Measurements from ENCODE around the gene PPP4C. TPM values are rescaled to one million over a fixed set of nuclear protein-coding genes. Genes with fewer than 3 reads are reported as not detected.

The PPP4C gene
- total RNA-seq, 2 experiments from 2014 or later: 125 to 137 TPM

DNA sequence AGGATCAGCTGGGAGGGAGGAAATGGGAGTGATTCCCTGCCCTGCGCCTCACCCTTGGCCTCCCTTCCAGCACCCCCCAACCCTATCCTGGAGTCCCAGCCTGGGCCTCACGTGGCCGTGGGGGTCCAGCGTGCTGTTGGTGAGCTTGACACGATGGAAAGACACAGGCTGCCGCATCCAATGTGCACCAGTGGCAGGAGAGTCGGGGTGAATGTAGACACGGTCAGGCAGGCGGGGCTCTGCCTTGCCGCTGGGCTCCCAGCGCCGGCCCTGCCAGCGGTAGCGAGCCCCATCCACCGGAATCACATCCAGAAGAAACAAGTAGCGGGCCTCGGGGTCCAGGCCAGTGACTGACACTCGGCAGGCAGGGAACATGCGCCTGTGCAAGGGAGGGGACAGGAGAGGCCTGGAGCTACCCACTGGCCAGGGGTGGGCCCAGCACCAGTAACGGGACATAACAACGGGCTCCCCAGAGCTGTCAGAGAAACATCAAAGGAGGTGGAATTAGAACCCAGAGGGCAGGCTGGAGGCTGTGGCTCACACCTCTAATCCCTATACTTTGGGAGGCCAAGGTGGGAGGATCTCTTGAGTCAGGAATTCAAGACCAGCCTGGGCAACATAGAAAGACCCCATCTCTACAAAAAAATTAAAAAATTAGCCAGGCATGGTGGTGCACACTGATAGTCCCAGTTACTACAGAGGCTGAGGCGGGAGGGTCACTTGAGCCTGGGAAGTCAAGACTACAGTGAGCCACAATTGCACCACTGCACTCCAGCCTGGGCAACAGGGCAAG lies 13.2 kb downstream of the PPP4C start:
- ChIA-PET CTCF (interaction anchor here (1.6 kb wide), 1 partner anchor 11 kb away, joined by 4 read pairs; no protein-coding TSS in a partner anchor), POLR2A (interaction anchor here (1.2 kb wide), 1 partner anchor 24 kb away, joined by 6 read pairs; the partner anchor contains the start of gene ALDOA)

GRCh38 chr16:30090610-30091331 lies 15.0 kb downstream of the PPP4C start:
- CTCF ChIA-PET: interaction anchor here (0.8 to 4.3 kb wide), 12 partner anchors 9 to 94 kb away, joined by 3 to 41 read pairs (median 4); partner anchors contain the start of genes ALDOA, CORO1A and PPP4C
- POLR2A ChIA-PET: interaction anchor here (0.5 to 2.2 kb wide), 11 partner anchors 11 to 543 kb away, joined by 3 to 15 read pairs (median 3); partner anchors contain the start of genes ALDOA and PPP4C

GRCh38 chr16:30091474-30092372 lies 15.9 kb downstream of the PPP4C start, which contains the start of gene TBX6:
TSS of gene TBX6 (minus strand) at chr16:30091924. CDS start at chr16:30091193, 731 bp downstream.
- POLR2A ChIA-PET: interaction anchor here (0.5 to 3.1 kb wide), 16 partner anchors 13 to 542 kb away, joined by 3 to 38 read pairs (median 4); partner anchors contain the start of genes ALDOA, CORO1A, DCTPP1 and PPP4C
- CTCF ChIA-PET: interaction anchor here (0.6 to 4.3 kb wide), 32 partner anchors 8 to 365 kb away, joined by 3 to 41 read pairs (median 4); partner anchors contain the start of genes ALDOA, CORO1A, GDPD3 and MAPK3

DNA sequence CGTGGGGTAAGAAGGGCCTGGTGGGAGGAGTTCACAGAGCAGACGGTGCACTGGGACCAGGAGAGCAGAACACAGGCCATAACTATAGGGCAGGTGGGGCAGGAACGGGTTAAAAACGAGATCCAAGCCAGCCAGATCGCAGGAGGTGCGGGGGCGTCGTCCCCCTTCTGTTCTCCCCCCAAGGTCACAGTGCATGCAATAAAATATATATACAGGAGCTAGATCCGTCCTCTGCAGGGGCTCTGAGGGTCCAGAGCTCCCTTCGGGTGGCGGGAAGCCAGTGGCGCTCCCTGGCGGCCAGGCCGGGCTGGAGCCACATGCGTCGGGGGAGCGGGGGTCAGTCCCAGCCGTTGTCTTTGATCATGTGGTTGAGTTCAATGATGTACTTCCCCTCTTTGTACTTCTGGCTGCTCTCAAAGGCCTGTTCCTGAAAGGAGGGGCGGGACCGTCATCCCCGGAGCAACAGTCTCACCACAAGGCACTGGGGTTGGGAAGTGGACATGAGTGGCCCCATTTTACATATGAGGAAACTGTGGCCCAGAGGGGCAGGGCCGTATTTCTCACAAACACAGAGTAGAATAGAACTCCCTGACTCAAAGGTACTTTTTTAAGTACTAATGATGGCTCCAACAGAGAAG lies 16.7 kb downstream of the PPP4C start:
- CTCF ChIA-PET: interaction anchor here (0.6 to 4.3 kb wide), 26 partner anchors 8 to 364 kb away, joined by 3 to 41 read pairs (median 5); partner anchors contain the start of genes ALDOA, CORO1A, GDPD3 and MAPK3
- POLR2A ChIA-PET: interaction anchor here (0.6 to 3.1 kb wide), 10 partner anchors 16 to 337 kb away, joined by 3 to 38 read pairs (median 4); partner anchors contain the start of genes ALDOA, CORO1A and DCTPP1

GRCh38 chr16:30094541-30095165 lies 18.9 kb downstream of the PPP4C start:
- CTCF ChIA-PET: interaction anchor here (0.6 to 4.3 kb wide), 3 partner anchors 29 to 101 kb away, joined by 3 to 41 read pairs (median 3); partner anchors contain the start of genes CORO1A and MAPK3
- POLR2A ChIA-PET: no interaction called here

DNA sequence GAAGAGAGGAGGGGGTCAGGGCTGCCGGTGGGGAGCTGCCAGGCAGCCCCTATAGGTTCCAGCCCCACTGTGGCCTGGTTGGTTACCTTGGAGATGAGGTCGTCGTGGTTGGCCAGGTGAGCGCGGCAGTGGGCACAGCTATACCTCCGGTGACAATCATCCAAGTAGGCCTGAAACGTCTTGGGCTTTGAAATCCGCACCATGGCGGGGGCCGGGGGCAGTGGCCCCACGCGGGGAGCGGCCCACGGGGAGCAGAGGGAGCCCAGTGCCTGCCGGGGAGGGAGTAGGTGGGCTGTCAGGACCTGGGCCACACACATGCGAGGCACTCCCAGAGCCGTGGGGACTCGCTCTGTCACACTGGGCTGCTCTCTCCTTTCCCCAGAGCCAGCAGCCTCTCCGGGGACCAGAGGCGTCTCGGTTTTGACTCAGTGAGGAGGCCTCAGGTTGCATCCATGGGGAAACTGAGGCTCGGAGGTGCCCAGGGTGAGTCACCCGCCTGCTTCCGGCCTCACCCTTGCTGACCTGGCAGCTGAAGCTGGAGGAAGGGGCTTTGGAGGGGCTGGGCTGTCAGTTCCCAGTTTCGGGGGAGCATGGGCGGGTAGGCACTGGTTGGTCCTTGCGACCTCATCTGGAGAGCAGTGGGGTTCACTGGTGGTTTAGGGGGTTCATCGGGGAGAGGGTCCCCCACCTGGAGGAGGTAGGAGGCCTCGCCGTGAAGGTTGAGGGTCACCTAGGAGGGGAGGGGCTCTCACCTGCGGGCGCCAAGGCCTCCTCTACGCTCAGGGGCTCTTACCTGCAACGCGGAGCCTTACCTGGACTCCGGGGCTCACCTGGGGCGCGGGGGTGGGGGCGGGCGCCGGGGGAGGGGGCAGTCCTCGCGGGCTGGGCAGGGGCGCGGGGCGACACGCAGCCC lies 19.6 kb downstream of the PPP4C start:
- POLR2A ChIA-PET: interaction anchor here (0.6 kb wide), 2 partner anchors 328 to 344 kb away, joined by 3 to 5 read pairs; no protein-coding TSS in a partner anchor

GRCh38 chr16:30096105-30096861 lies 20.5 kb downstream of the PPP4C start, which contains the start of gene YPEL3:
TSS of gene YPEL3 (minus strand) at chr16:30096213. CDS start at chr16:30095482, 731 bp downstream.
- POLR2A ChIA-PET: interaction anchor here (0.6 to 1.3 kb wide), 2 partner anchors 87 to 345 kb away, joined by 3 to 5 read pairs; partner anchors contain the start of gene CORO1A
- CTCF ChIA-PET: interaction anchor here (0.8 kb wide), 1 partner anchor 275 kb away, joined by 3 read pairs; no protein-coding TSS in a partner anchor

More for the DNA sequence above, 19.6 kb downstream of the PPP4C start:
- CTCF ChIA-PET: no interaction called here

- ChIA-PET CTCF (interaction anchor here (0.8 kb wide), 1 partner anchor 274 kb away, joined by 3 read pairs; no protein-coding TSS in a partner anchor), POLR2A (interaction anchor here (1.3 kb wide), 1 partner anchor 86 kb away, joined by 5 read pairs; the partner anchor contains the start of gene CORO1A)
Observed at GRCh38 chr16:30096862-30097563, 21.2 kb downstream of the PPP4C start.

DNA sequence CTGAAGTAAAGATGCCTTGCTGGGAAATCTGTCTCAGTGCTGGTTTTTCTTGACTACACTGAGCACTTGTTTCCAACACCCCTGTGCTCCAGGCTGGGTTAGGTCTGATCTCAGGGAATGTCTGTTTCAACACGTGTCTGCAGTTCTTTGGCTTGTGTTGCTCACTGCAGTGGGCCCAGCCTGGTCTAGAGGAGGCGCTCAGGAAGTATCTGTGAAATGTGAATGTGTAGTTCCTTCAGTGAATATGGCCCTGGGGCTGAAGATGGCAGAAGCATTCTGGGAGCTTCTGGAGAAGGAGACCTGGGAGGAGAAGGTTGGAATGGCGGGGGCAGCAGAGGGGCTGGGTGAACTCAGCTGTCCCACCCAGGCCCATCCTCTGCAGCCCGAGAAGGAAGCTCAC lies 28.3 kb downstream of the PPP4C start:
- ChIA-PET POLR2A (no interaction called here), CTCF (interaction anchor here (1.2 to 2.2 kb wide), 3 partner anchors 8 to 35 kb away, joined by 3 to 8 read pairs (median 3); partner anchors contain the start of gene TBX6)

DNA sequence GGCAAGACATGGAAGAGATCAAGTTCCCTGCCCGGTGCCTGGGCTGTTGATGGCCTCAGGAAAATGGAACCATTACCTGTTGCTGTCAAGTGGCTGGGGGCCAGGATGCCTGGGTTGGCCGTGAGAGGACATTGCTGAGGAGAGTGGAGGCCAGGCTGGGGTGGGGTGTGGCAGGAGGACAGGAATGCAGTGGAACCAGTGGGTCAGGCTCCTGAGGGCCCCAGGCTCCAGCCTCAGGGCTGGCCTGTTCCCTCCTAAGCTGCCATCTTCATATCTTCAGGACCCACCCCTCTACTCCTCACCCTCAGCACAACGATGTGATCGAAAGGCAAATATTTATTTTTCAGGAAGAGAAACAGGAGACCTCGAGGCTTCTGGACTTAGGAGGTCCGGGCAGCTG lies 28.7 kb downstream of the PPP4C start:
- ChIA-PET CTCF (interaction anchor here (1.2 to 1.4 kb wide), 2 partner anchors 13 to 35 kb away, joined by 3 read pairs; partner anchors contain the start of gene TBX6), POLR2A (no interaction called here)

DNA sequence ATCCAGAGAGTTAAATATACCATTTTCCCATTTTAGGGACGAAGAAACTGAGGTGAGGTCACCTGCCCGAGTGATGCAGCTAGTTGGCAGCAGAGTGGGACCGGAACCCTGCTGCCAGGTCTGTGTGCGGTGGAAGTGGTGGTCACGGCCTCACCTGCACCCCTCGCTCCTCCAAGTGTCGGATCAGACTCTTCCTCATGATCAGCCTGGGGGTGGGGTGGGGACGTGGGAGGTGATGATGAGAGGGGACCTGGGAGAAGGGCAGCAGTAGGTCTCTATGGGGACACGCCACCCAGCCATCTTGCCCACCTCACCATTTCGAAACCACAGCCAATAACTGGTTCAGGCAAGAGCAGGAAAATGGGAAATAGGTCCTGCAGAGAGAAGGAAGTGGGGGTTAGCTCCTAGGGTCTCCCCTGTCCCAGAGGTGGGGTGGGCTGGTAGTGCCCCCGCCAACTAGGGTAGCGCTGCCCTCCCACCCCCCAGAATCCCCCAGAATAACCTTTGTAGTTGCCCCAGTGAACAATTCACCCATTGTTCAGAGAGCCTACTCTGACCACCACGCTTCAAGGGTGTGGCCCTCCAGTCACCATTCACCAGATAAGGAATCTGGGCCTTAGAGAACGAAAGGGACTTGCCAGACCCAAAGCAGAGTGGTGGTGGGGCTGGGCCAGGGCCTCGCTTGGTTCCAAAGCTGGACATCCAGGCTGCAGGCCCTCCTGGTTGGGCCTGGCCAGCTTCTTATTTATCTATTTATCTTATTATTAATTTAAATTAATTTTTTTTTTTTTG lies 32.5 kb downstream of the PPP4C start:
- ChIA-PET CTCF (no interaction called here), POLR2A (no interaction called here)

GRCh38 chr16:30110661-30111060 lies 34.9 kb downstream of the PPP4C start:
- ChIA-PET POLR2A (no interaction called here), CTCF (interaction anchor here (1.1 to 1.6 kb wide), 2 partner anchors 19 to 299 kb away, joined by 4 to 5 read pairs; partner anchors contain the start of gene TBX6)

GRCh38 chr16:30112197-30113030 lies 36.6 kb downstream of the PPP4C start:
- ChIA-PET CTCF (interaction anchor here (0.6 to 2.0 kb wide), 16 partner anchors 8 to 496 kb away, joined by 3 to 8 read pairs (median 4); partner anchors contain the start of gene TBX6), POLR2A (interaction anchor here (0.8 kb wide), 1 partner anchor 70 kb away, joined by 5 read pairs; no protein-coding TSS in a partner anchor)

Measured in activated CD8-positive, alpha-beta memory T cell treated with anti-CD3 and anti-CD28 coated beads for 36 hours (primary cell).